Measurements from ENCODE around the gene RFX6. TPM values are rescaled to one million over a fixed set of nuclear protein-coding genes. Genes with fewer than 3 reads are reported as not detected.

RFX6 gene
- total RNA-seq, 1 donor from 2014 or later = not detected

DNA sequence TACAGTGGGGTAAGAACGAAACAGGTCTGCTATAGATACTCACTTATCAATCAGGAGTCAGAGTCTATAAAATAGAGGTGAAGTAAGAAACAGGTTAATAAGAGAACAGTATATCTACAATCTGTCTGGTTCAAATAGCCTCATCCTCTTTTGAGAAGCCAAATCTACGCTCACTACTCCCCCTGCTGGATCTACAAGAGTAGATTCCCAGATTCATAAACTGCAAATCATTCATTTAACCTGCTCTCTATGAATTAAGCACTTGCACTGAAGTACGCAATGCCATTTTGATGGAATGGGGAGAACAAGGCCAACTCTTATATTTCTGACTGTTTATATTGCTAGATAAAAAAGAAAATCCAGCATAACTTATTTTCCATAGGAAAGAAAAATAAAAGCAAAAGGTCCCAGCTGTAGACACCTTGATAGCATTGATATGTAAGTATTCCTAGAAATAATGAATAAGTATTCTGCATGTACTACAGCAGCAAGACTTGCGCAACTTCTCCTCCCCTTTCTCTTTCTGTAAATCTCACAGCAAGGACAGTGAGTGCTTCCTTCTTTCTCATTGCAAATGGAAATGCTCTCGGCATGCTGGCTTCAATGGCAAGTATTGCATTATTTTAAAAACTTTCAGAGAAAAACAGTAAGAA is 92.3 kb downstream of the RFX6 start:
- H3K4me1 ChIP-seq (ENCODE audit: insufficient read depth, low read length) = no peaks in the 10 kb centered on the region
- Mint-ChIP-seq H3K36me3 (ENCODE audit: low read depth, unreplicated experiment) (no peaks in the 10 kb centered on the region), H3K27me3 (ENCODE audit: low read depth, unreplicated experiment) (peaks cover 3% of the 10 kb centered on the region), H3K9me3 (ENCODE audit: unreplicated experiment) (no peaks in the 10 kb centered on the region), H3K4me3 (ENCODE audit: unreplicated experiment) (no peak overlapping the region), H3K4me1 (ENCODE audit: low read depth, unreplicated experiment) (peaks cover 2% of the 10 kb centered on the region), H3K27ac (ENCODE audit: unreplicated experiment) (no peak overlapping the region)
- H4K20me1 ChIP-seq (ENCODE audit: insufficient read depth, low read length) = no peaks in the 10 kb centered on the region
- H3K4me2 ChIP-seq (ENCODE audit: low read length) = no peak overlapping the region
- TF ChIP-seq EZH2 (IDR thresholded peaks at IDR 0.05; ENCODE audit: insufficient read depth, low read length) (no peak), CTCF (IDR thresholded peaks at IDR 0.05; ENCODE audit: insufficient read depth, low read depth, low read length) (peak; percentile 70)
- no peaks in the 10 kb centered on the region for H3K9me3 ChIP-seq (ENCODE audit: insufficient read depth, low read depth, low read length)
- H3K9ac ChIP-seq (ENCODE audit: low read length) = no peak overlapping the region
- DNase-seq (ENCODE audit: low read depth) (peak; percentile 10), FAIRE-seq (peak; percentile 65)
- peaks cover 2% of the 10 kb centered on the region for H3K27me3 ChIP-seq (ENCODE audit: insufficient read depth, low read length)
- no peak overlapping the region for H2AFZ ChIP-seq (ENCODE audit: low read depth, low read length)
- no peak overlapping the region for H3K4me3 ChIP-seq (ENCODE audit: insufficient read depth, low read depth, low read length)
- no peaks in the 10 kb centered on the region for H3K79me2 ChIP-seq (ENCODE audit: insufficient read depth, low read length)
- H3K36me3 ChIP-seq (ENCODE audit: insufficient read depth, low read length) = no peaks in the 10 kb centered on the region
- H3K27ac ChIP-seq (ENCODE audit: low read depth, low read length) = no peak overlapping the region

- Histone ChIP-seq H2AFZ (ENCODE audit: low read depth, low read length) (no peak overlapping the region), H3K27me3 (ENCODE audit: insufficient read depth, low read length) (peaks cover 2% of the 10 kb centered on the region), H3K9me3 (ENCODE audit: insufficient read depth, low read depth, low read length) (no peaks in the 10 kb centered on the region), H3K4me1 (ENCODE audit: insufficient read depth, low read length) (no peaks in the 10 kb centered on the region), H3K79me2 (ENCODE audit: insufficient read depth, low read length) (no peaks in the 10 kb centered on the region), H4K20me1 (ENCODE audit: insufficient read depth, low read length) (no peaks in the 10 kb centered on the region), H3K27ac (ENCODE audit: low read depth, low read length) (no peak overlapping the region), H3K36me3 (ENCODE audit: insufficient read depth, low read length) (no peaks in the 10 kb centered on the region), H3K9ac (ENCODE audit: low read length) (no peak overlapping the region), H3K4me3 (ENCODE audit: insufficient read depth, low read depth, low read length) (no peak overlapping the region), H3K4me2 (ENCODE audit: low read length) (no peak overlapping the region)
- DNase-seq (ENCODE audit: low read depth) (peak; percentile 3), FAIRE-seq (no peak)
- Mint-ChIP-seq H3K4me1 (ENCODE audit: low read depth, unreplicated experiment) (peaks cover 2% of the 10 kb centered on the region), H3K27me3 (ENCODE audit: low read depth, unreplicated experiment) (peaks cover 3% of the 10 kb centered on the region), H3K9me3 (ENCODE audit: unreplicated experiment) (no peaks in the 10 kb centered on the region), H3K4me3 (ENCODE audit: unreplicated experiment) (no peak overlapping the region), H3K27ac (ENCODE audit: unreplicated experiment) (no peak overlapping the region), H3K36me3 (ENCODE audit: low read depth, unreplicated experiment) (no peaks in the 10 kb centered on the region)
- peak; percentile 67 for TF ChIP-seq CTCF (IDR thresholded peaks at IDR 0.05; ENCODE audit: insufficient read depth, low read depth, low read length)
- no peak for TF ChIP-seq EZH2 (IDR thresholded peaks at IDR 0.05; ENCODE audit: insufficient read depth, low read length)
Observed at GRCh38 chr6:116971959-116972358, 94.9 kb downstream of the RFX6 start.

- H3K79me2 ChIP-seq (ENCODE audit: insufficient read depth, low read length) = no peaks in the 10 kb centered on the region
- H3K27ac ChIP-seq (ENCODE audit: low read depth, low read length) = no peak overlapping the region
- no peak overlapping the region for H2AFZ ChIP-seq (ENCODE audit: low read depth, low read length)
- TF ChIP-seq EZH2 (IDR thresholded peaks at IDR 0.05; ENCODE audit: insufficient read depth, low read length) = no peak
- no peak for TF ChIP-seq CTCF (IDR thresholded peaks at IDR 0.05; ENCODE audit: insufficient read depth, low read depth, low read length)
- H3K4me3 ChIP-seq (ENCODE audit: insufficient read depth, low read depth, low read length) = no peak overlapping the region
- Mint-ChIP-seq H3K27ac (ENCODE audit: unreplicated experiment) (no peak overlapping the region), H3K4me1 (ENCODE audit: low read depth, unreplicated experiment) (no peaks in the 10 kb centered on the region), H3K27me3 (ENCODE audit: low read depth, unreplicated experiment) (peaks cover 3% of the 10 kb centered on the region), H3K4me3 (ENCODE audit: unreplicated experiment) (no peak overlapping the region), H3K9me3 (ENCODE audit: unreplicated experiment) (no peaks in the 10 kb centered on the region), H3K36me3 (ENCODE audit: low read depth, unreplicated experiment) (no peaks in the 10 kb centered on the region)
- no peaks in the 10 kb centered on the region for H3K36me3 ChIP-seq (ENCODE audit: insufficient read depth, low read length)
- H3K9me3 ChIP-seq (ENCODE audit: insufficient read depth, low read depth, low read length) = no peaks in the 10 kb centered on the region
- H3K27me3 ChIP-seq (ENCODE audit: insufficient read depth, low read length) = peaks cover 2% of the 10 kb centered on the region
- FAIRE-seq (no peak), DNase-seq (ENCODE audit: low read depth) (no peak)
- H3K9ac ChIP-seq (ENCODE audit: low read length) = no peak overlapping the region
- no peak overlapping the region for H3K4me2 ChIP-seq (ENCODE audit: low read length)
- no peaks in the 10 kb centered on the region for H3K4me1 ChIP-seq (ENCODE audit: insufficient read depth, low read length)
- no peaks in the 10 kb centered on the region for H4K20me1 ChIP-seq (ENCODE audit: insufficient read depth, low read length)
Observed at GRCh38 chr6:116973976-116974375, 96.9 kb downstream of the RFX6 start.
